ENCODE measurements around the gene HSF4.

Gene HSF4

GRCh38 chr16:67200491-67200890 lies 35.9 kb downstream of the HSF4 start:
- no peak overlapping the region for H3K27ac ChIP-seq
- no peak for TF ChIP-seq CTCF (conservative IDR thresholded peaks at IDR 0.05)

DNA sequence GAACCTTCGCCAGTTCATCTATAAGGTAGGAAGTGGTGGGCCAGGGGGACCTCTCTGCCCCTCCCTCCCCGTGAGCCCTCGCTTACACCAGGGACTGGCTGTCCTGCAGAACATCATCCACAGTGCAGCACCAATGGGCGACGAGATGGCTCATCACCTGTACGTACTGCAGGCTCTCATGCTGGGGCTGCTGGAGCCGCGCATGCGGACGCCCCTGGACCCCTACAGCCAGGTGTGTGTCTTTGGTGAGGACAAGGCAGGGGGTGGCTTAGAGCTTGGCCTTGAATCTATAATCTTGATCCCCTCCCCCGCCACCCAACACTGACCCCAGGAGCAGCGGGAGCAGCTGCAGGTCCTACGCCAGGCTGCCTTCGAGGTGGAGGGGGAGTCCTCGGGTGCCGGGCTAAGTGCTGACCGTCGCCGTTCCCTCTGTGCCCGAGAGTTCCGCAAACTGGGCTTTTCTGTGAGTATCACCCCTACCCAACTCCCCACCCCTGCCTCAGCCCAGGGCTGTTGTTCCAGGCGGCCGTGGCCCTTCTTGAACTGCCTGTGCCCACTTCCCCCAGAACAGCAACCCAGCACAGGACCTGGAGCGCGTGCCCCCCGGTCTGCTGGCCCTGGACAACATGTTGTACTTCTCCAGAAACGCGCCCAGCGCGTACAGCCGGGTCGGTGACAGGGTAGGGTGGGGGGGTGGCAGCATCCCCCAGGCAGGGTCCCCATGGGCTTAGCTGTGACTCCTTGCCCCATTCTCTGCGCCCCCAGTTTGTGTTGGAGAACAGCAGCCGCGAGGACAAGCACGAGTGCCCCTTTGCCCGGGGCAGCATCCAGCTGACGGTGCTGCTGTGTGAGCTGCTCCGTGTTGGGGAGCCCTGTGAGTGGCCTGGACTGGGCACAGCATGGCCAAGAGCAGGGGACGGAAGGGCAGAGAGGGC lies 37.1 kb downstream of the HSF4 start:
- no peak for TF ChIP-seq CTCF (conservative IDR thresholded peaks at IDR 0.05)
- H3K27ac ChIP-seq = no peak overlapping the region

- TF ChIP-seq CTCF (conservative IDR thresholded peaks at IDR 0.05) = no peak
Observed at GRCh38 chr16:67202426-67202825, 37.9 kb downstream of the HSF4 start.

GRCh38 chr16:67202956-67203493 lies 38.5 kb downstream of the HSF4 start:
- TF ChIP-seq CTCF (conservative IDR thresholded peaks at IDR 0.05) = no peak
- H3K27ac ChIP-seq = no peak overlapping the region

More at GRCh38 chr16:67202426-67202825, 37.9 kb downstream of the HSF4 start:
- H3K27ac ChIP-seq = no peak overlapping the region

DNA sequence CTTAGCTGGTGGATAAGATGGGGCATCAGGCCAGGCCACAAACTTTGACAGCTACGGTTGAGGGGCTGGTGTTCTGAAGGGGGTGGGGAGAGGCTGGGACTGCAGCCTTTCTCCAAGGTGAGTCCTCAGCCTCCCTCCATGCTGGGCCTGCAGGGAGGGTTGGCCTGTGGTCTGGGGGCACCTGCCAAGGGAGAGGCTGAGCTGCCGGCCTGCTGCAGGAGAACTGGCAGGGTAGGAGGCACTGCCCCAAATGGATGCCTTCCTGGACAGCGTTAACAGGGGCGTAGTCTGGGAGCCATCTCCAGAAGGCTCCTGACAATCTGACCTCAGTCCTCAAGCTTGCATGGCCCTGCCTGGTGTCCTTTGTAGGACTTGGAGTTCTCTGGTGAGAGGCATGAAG lies 39.5 kb downstream of the HSF4 start:
- H3K27ac ChIP-seq = no peak overlapping the region
- no peak for TF ChIP-seq CTCF (conservative IDR thresholded peaks at IDR 0.05)

DNA sequence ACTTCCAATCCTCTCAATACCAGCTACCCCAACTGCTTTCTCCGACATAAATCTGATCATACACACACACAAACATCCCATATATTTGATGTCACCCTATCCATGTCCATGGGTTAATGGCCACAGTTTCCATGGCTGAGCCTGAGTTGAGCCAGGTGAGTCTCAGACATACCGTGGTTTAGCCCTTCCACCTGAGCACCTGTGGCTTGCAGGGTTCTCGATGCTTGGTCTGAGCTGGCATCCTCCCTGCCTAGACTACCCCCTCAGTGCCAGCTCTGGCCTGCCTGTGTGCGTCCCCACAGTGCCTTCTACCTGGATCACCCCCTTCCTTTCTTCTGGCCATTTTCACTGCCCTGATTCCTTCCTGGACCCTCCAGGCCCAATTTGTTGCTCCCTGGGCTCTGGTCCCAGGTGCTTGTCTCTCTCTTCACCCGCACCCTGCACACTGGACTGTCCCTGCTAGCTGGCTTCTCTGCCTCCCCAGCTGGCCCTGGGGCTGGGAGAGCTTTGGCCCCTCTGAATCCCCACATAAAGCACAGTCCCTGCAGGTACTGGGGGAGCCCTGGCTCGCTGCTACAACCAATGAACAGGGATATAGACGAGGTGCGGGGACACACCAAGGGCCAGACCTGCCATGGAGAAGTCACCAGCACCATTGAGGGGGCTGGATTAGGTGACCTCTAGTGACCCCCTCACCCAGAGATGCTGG lies 41.7 kb downstream of the HSF4 start:
- H3K27ac ChIP-seq = no peak overlapping the region

More for the DNA sequence above, 41.7 kb downstream of the HSF4 start:
- TF ChIP-seq CTCF (conservative IDR thresholded peaks at IDR 0.05) = no peak
